OCI-LY1 (cell line): ENCODE results near the gene KCNMA1.

Source experiments
- EZH2 ChIP-seq: fragments of 200-600 bp; sonication (generic), shearing (Covaris generic); IDR thresholded peaks from 2 replicates; pipeline ENCODE4 v1.8.0; 2017; ENCODE audit warnings: borderline replicate concordance, mixed run types, mild to moderate bottlenecking, antibody characterized with exemption, low read length, moderate library complexity, mixed read lengths
- TF ChIP-seq, protein P1 (sequence below): fragments of 200-600 bp; sonication (generic), shearing (Covaris generic); IDR thresholded peaks from 2 replicates; pipeline ENCODE4 v1.5.1; 2017; ENCODE audit warnings: mild to moderate bottlenecking, antibody characterized with exemption, low read length, moderate library complexity, mixed read lengths

GRCh38 chr10:77162697-77163096 is 474.9 kb downstream of the KCNMA1 start:
- TF ChIP-seq, protein P1, sequence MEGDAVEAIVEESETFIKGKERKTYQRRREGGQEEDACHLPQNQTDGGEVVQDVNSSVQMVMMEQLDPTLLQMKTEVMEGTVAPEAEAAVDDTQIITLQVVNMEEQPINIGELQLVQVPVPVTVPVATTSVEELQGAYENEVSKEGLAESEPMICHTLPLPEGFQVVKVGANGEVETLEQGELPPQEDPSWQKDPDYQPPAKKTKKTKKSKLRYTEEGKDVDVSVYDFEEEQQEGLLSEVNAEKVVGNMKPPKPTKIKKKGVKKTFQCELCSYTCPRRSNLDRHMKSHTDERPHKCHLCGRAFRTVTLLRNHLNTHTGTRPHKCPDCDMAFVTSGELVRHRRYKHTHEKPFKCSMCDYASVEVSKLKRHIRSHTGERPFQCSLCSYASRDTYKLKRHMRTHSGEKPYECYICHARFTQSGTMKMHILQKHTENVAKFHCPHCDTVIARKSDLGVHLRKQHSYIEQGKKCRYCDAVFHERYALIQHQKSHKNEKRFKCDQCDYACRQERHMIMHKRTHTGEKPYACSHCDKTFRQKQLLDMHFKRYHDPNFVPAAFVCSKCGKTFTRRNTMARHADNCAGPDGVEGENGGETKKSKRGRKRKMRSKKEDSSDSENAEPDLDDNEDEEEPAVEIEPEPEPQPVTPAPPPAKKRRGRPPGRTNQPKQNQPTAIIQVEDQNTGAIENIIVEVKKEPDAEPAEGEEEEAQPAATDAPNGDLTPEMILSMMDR, result no peak
- no peak for TF ChIP-seq EZH2
